ENCODE data around the gene LRRC32. TPM values are rescaled to one million over a fixed set of nuclear protein-coding genes. Genes with fewer than 3 reads are reported as not detected.
"Not testable (repeated sequence)": the region's sequence is repeated elsewhere in the genome, so short reads cannot be mapped to it uniquely, and the experiment has no call there.

The LRRC32 gene
- polyA plus RNA-seq, 1 donor (not counting 4 experiments of a cell fraction or from before 2014, with no cell fraction given), result not detected

- TF ChIP-seq EZH2 (IDR thresholded peaks at IDR 0.05; ENCODE audit: low read length), result no peak
- TF ChIP-seq, protein P1, sequence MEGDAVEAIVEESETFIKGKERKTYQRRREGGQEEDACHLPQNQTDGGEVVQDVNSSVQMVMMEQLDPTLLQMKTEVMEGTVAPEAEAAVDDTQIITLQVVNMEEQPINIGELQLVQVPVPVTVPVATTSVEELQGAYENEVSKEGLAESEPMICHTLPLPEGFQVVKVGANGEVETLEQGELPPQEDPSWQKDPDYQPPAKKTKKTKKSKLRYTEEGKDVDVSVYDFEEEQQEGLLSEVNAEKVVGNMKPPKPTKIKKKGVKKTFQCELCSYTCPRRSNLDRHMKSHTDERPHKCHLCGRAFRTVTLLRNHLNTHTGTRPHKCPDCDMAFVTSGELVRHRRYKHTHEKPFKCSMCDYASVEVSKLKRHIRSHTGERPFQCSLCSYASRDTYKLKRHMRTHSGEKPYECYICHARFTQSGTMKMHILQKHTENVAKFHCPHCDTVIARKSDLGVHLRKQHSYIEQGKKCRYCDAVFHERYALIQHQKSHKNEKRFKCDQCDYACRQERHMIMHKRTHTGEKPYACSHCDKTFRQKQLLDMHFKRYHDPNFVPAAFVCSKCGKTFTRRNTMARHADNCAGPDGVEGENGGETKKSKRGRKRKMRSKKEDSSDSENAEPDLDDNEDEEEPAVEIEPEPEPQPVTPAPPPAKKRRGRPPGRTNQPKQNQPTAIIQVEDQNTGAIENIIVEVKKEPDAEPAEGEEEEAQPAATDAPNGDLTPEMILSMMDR (optimal IDR thresholded peaks at IDR 0.05 in 1 of 3, IDR thresholded peaks at IDR 0.05 in 1 of 3, conservative IDR thresholded peaks at IDR 0.05 in 1 of 3; ENCODE audit: extremely low read depth in 1 of 3, insufficient read depth in 2 of 3, low read length in 3 of 3), result no peak
- Histone ChIP-seq H4K20me1 (ENCODE audit: control insufficient read depth, extremely low read depth, insufficient read depth, low read length) (no peaks in the 10 kb centered on the region), H3K4me3 (ENCODE audit: control insufficient read depth in 2 of 3, extremely low read depth in 1 of 3, insufficient read depth in 2 of 3, low read depth in 1 of 3, low read length in 3 of 3) (no peak overlapping the region), H3K36me3 (ENCODE audit: control insufficient read depth in 2 of 2, extremely low read depth in 1 of 2, insufficient read depth in 2 of 2, low read length in 2 of 2) (no peaks in the 10 kb centered on the region), H3K27ac (ENCODE audit: control insufficient read depth, insufficient read depth, low read length) (no peak overlapping the region), H3K9me1 (ENCODE audit: control insufficient read depth, extremely low read depth, insufficient read depth, low read length) (no peaks in the 10 kb centered on the region), H3K79me2 (ENCODE audit: control insufficient read depth, insufficient read depth, low read length) (no peaks in the 10 kb centered on the region), H3K4me2 (ENCODE audit: control insufficient read depth, extremely low read depth, insufficient read depth, low read depth, low read length) (no peak overlapping the region), H3K9ac (ENCODE audit: control insufficient read depth, extremely low read depth, insufficient read depth, low read length) (no peak overlapping the region), H3K4me1 (ENCODE audit: control insufficient read depth, extremely low read depth, insufficient read depth, low read length) (peaks cover under 1% of the 10 kb centered on the region), H3K27me3 (ENCODE audit: control insufficient read depth, extremely low read depth, insufficient read depth, low read length) (no peaks in the 10 kb centered on the region), H3K9me3 (ENCODE audit: control insufficient read depth, low read depth, low read length) (peaks cover 4% of the 10 kb centered on the region), H2AFZ (ENCODE audit: control insufficient read depth, low read length) (no peak overlapping the region)
- DNase-seq (ENCODE audit: low read depth, low spot score) (no peak), FAIRE-seq (no peak)
- dilution Hi-C loops (cut with MboI; ENCODE audit: extremely low pct_ligation_motif_present, low sequenced_read_pairs), result no loop called here
Observed at GRCh38 chr11:76621466-76621865, 49.1 kb downstream of the LRRC32 start.

GRCh38 chr11:76620489-76620888 is 50.1 kb downstream of the LRRC32 start:
- no peaks in the 10 kb centered on the region for H3K79me2 ChIP-seq (ENCODE audit: control insufficient read depth, insufficient read depth, low read length)
- no peaks in the 10 kb centered on the region for H4K20me1 ChIP-seq (ENCODE audit: control insufficient read depth, extremely low read depth, insufficient read depth, low read length)
- no peaks in the 10 kb centered on the region for H3K9me1 ChIP-seq (ENCODE audit: control insufficient read depth, extremely low read depth, insufficient read depth, low read length)
- no peak overlapping the region for H3K27ac ChIP-seq (ENCODE audit: control insufficient read depth, insufficient read depth, low read length)
- H3K4me1 ChIP-seq (ENCODE audit: control insufficient read depth, extremely low read depth, insufficient read depth, low read length), result peaks cover 10% of the 10 kb centered on the region
- H3K9me3 ChIP-seq (ENCODE audit: control insufficient read depth, low read depth, low read length), result no peaks in the 10 kb centered on the region
- H3K4me2 ChIP-seq (ENCODE audit: control insufficient read depth, extremely low read depth, insufficient read depth, low read depth, low read length), result no peak overlapping the region
- dilution Hi-C loops (cut with MboI; ENCODE audit: extremely low pct_ligation_motif_present, low sequenced_read_pairs), result no loop called here
- no peaks in the 10 kb centered on the region for H3K27me3 ChIP-seq (ENCODE audit: control insufficient read depth, extremely low read depth, insufficient read depth, low read length)
- no peaks in the 10 kb centered on the region for H3K36me3 ChIP-seq (ENCODE audit: control insufficient read depth in 2 of 2, extremely low read depth in 1 of 2, insufficient read depth in 2 of 2, low read length in 2 of 2)
- DNase-seq (ENCODE audit: low read depth, low spot score) (no peak), FAIRE-seq (peak; percentile 59)
- TF ChIP-seq, protein P1 (optimal IDR thresholded peaks at IDR 0.05 in 1 of 3, IDR thresholded peaks at IDR 0.05 in 1 of 3, conservative IDR thresholded peaks at IDR 0.05 in 1 of 3; ENCODE audit: extremely low read depth in 1 of 3, insufficient read depth in 2 of 3, low read length in 3 of 3), result no peak
- no peak for TF ChIP-seq EZH2 (IDR thresholded peaks at IDR 0.05; ENCODE audit: low read length)
- H3K9ac ChIP-seq (ENCODE audit: control insufficient read depth, extremely low read depth, insufficient read depth, low read length), result no peak overlapping the region
- H3K4me3 ChIP-seq (ENCODE audit: control insufficient read depth in 2 of 3, extremely low read depth in 1 of 3, insufficient read depth in 2 of 3, low read depth in 1 of 3, low read length in 3 of 3), result no peak overlapping the region
- H2AFZ ChIP-seq (ENCODE audit: control insufficient read depth, low read length), result no peak overlapping the region

DNA sequence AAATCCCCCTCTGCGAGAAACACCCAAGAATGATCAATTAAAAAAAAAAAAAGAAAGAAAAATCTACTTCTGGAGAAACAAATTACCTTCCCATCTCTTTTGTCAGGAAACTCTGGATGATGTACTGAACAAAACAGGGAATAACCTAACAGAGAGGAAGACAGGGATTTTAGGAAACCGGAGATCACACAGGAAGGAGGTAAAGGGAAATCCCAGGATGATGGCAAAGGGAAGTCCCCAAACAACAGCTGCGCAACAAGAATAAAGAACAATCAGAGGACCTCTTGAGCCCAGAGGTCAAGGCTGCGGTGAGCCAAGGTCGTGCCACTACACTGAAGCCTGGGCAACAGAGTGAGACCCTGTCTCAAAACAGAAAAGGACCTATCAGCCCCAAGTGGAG is 50.7 kb downstream of the LRRC32 start:
- H3K9ac ChIP-seq (ENCODE audit: control insufficient read depth, extremely low read depth, insufficient read depth, low read length); dilution Hi-C loops (cut with MboI; ENCODE audit: extremely low pct_ligation_motif_present, low sequenced_read_pairs); H3K4me3 ChIP-seq (ENCODE audit: control insufficient read depth in 2 of 3, extremely low read depth in 1 of 3, insufficient read depth in 2 of 3, low read depth in 1 of 3, low read length in 3 of 3); H3K27me3 ChIP-seq (ENCODE audit: control insufficient read depth, extremely low read depth, insufficient read depth, low read length); H2AFZ ChIP-seq (ENCODE audit: control insufficient read depth, low read length); H3K9me1 ChIP-seq (ENCODE audit: control insufficient read depth, extremely low read depth, insufficient read depth, low read length); H3K9me3 ChIP-seq (ENCODE audit: control insufficient read depth, low read depth, low read length); H3K4me2 ChIP-seq (ENCODE audit: control insufficient read depth, extremely low read depth, insufficient read depth, low read depth, low read length); H3K79me2 ChIP-seq (ENCODE audit: control insufficient read depth, insufficient read depth, low read length); FAIRE-seq; DNase-seq (ENCODE audit: low read depth, low spot score); H3K36me3 ChIP-seq (ENCODE audit: control insufficient read depth in 2 of 2, extremely low read depth in 1 of 2, insufficient read depth in 2 of 2, low read length in 2 of 2); H3K27ac ChIP-seq (ENCODE audit: control insufficient read depth, insufficient read depth, low read length); H4K20me1 ChIP-seq (ENCODE audit: control insufficient read depth, extremely low read depth, insufficient read depth, low read length): not testable (repeated sequence)
- H3K4me1 ChIP-seq (ENCODE audit: control insufficient read depth, extremely low read depth, insufficient read depth, low read length), result peaks cover 12% of the 10 kb centered on the region

Measured in keratinocyte (primary cell).